Bronchial smooth muscle cell (primary cell): Measurements from ENCODE around the gene IFT172. TPM values are rescaled to one million over a fixed set of nuclear protein-coding genes. Genes with fewer than 3 reads are reported as not detected.

Experiments
- total RNA-seq: library from RNA; depleted of rRNA; stranded (reverse); fragments of >200 nt; gene quantifications from 2 replicates; pipeline ENCODE4 v1.2.1, GENCODE V29; 2014

The IFT172 gene, protein sequence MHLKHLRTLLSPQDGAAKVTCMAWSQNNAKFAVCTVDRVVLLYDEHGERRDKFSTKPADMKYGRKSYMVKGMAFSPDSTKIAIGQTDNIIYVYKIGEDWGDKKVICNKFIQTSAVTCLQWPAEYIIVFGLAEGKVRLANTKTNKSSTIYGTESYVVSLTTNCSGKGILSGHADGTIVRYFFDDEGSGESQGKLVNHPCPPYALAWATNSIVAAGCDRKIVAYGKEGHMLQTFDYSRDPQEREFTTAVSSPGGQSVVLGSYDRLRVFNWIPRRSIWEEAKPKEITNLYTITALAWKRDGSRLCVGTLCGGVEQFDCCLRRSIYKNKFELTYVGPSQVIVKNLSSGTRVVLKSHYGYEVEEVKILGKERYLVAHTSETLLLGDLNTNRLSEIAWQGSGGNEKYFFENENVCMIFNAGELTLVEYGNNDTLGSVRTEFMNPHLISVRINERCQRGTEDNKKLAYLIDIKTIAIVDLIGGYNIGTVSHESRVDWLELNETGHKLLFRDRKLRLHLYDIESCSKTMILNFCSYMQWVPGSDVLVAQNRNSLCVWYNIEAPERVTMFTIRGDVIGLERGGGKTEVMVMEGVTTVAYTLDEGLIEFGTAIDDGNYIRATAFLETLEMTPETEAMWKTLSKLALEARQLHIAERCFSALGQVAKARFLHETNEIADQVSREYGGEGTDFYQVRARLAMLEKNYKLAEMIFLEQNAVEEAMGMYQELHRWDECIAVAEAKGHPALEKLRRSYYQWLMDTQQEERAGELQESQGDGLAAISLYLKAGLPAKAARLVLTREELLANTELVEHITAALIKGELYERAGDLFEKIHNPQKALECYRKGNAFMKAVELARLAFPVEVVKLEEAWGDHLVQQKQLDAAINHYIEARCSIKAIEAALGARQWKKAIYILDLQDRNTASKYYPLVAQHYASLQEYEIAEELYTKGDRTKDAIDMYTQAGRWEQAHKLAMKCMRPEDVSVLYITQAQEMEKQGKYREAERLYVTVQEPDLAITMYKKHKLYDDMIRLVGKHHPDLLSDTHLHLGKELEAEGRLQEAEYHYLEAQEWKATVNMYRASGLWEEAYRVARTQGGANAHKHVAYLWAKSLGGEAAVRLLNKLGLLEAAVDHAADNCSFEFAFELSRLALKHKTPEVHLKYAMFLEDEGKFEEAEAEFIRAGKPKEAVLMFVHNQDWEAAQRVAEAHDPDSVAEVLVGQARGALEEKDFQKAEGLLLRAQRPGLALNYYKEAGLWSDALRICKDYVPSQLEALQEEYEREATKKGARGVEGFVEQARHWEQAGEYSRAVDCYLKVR (N-terminal part only)
- total RNA-seq, result 32.3 and 51.1 TPM in 2 replicates

GRCh38 chr2:27489498-27490397 lies at the start of gene IFT172:
Gene IFT172, minus strand, starts transcription at chr2:27489743. Its CDS starts 90 bp downstream, at chr2:27489653.

DNA sequence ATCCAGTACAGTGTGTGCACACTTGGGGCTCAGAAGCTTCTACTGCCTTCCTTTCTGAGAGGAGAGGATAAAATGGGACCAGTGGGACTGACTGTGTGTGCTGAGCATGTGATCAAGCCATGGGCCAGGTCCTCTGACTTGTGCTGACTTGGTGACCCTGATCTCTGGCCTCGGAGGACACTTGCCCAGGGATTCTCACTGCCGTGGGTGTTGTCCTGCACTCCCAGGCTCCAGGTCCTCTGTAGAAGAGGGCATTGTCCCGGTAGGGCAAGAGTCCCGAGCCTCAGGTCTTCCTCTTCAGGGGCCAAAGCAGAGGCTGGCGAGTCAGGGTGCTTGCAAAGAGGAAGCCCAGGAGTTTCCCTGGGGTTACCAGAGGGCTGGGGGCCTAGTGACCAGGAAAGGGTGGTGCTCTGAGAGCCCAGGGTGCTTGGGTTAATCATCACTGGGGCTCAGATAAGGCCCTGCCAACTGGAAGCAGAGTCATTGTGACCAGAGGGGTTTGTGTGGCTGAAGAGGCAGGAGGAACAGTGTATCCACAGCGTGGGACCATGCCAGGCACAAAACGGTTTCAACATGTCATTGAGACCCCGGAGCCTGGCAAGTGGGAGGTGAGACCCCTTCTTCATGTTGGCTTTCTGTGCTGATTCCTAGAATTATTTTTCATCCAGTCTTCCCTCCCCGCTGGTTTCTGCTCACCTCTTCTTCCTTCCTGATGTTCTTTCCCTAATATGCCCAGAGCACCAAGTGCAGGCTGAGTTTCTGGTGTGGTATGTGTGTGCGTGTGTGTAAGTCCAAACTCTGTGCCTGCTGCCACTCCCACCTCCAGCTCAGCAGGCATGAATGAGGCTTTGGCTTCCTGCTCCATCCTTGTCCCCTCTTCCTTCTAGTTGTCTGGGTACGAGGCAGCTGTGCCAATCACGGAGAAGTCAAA lies 7.1 kb upstream of the IFT172 start, which contains the start of gene GCKR:
TSS of gene GCKR (plus strand) at position 483 of the 931 bp plus-strand sequence. CDS start at position 549, 66 bp downstream.

GRCh38 chr2:27494944-27495554 lies 5.5 kb upstream of the IFT172 start, which contains the start of gene FNDC4:
Gene FNDC4, minus strand, starts transcription at chr2:27495200. Its CDS starts 521 bp downstream, at chr2:27494679.

GRCh38 chr2:27441958-27442919 lies 47.3 kb downstream of the IFT172 start, which contains the start of gene KRTCAP3:
Gene KRTCAP3, plus strand, starts transcription at chr2:27442381. Its CDS starts 32 bp downstream, at chr2:27442413.

GRCh38 chr2:27428213-27428977 lies 61.1 kb downstream of the IFT172 start, which contains the start of gene NRBP1:
Gene NRBP1, plus strand, starts transcription at chr2:27428631. Its CDS starts 4,643 bp downstream, at chr2:27433274.

GRCh38 chr2:27409321-27410073 lies 80.0 kb downstream of the IFT172 start, which contains the start of gene PPM1G:
Gene PPM1G, minus strand, starts transcription at chr2:27409591. Its CDS starts 169 bp downstream, at chr2:27409422.

Other genes starting within 250 kb of the IFT172 start
- gene SLC30A3, start 226.7 kb downstream of the IFT172 start, total RNA-seq, result not detected in 2 replicates
- gene DNAJC5G, start 214.3 kb downstream of the IFT172 start, total RNA-seq, result not detected in 2 replicates
- 0.09 TPM in 1 of 2 replicates, not detected in the other for gene TRIM54, start 207.3 kb downstream of the IFT172 start, total RNA-seq
- 0.16 and 0.26 TPM in 2 replicates for gene UCN, start 181.3 kb downstream of the IFT172 start, total RNA-seq
- 73.6 and 79.1 TPM in 2 replicates for gene MPV17, start 166.6 kb downstream of the IFT172 start, total RNA-seq
- gene GTF3C2, start 133.0 kb downstream of the IFT172 start, total RNA-seq, result 13.7 and 23.5 TPM in 2 replicates
- gene EIF2B4, start 119.4 kb downstream of the IFT172 start, total RNA-seq, result 29.3 and 31.5 TPM in 2 replicates
- 121 and 127 TPM in 2 replicates for gene SNX17, start 119.1 kb downstream of the IFT172 start, total RNA-seq
- 5.3 and 6.6 TPM in 2 replicates for gene ZNF513, start 109.0 kb downstream of the IFT172 start, total RNA-seq
- 80.7 and 83.5 TPM in 2 replicates for gene PPM1G, start 80.2 kb downstream of the IFT172 start, total RNA-seq
- 90.0 and 94.5 TPM in 2 replicates for gene NRBP1, start 61.1 kb downstream of the IFT172 start, total RNA-seq
- 0.26 and 0.47 TPM in 2 replicates for gene KRTCAP3, start 47.4 kb downstream of the IFT172 start, total RNA-seq
- 15.2 and 19.4 TPM in 2 replicates for gene FNDC4, start 5.5 kb upstream of the IFT172 start, total RNA-seq
- gene GCKR, start 7.1 kb upstream of the IFT172 start, total RNA-seq, result 0.16 TPM in 1 of 2 replicates, not detected in the other
- gene ZNF512, start 93.3 kb upstream of the IFT172 start, total RNA-seq, result 16.1 and 16.8 TPM in 2 replicates
- 1.7 and 3.0 TPM in 2 replicates for gene CCDC121, start 139.3 kb upstream of the IFT172 start, total RNA-seq
- 24.9 and 33.0 TPM in 2 replicates for gene GPN1, start 139.3 kb upstream of the IFT172 start, total RNA-seq
- gene SUPT7L, start 173.9 kb upstream of the IFT172 start, total RNA-seq, result 14.2 and 22.8 TPM in 2 replicates
- 21.6 and 22.1 TPM in 2 replicates for gene SLC4A1AP, start 174.1 kb upstream of the IFT172 start, total RNA-seq